Effector memory CD4-positive, alpha-beta T cell (primary cell): Measurements from ENCODE around the gene ELL3.

Experiments
- DNase-seq, 3 donors: peaks; one replicate each; pipeline ENCODE4 v3.0.0-alpha.2; 2020
- H3K27ac ChIP-seq: 2 replicates; pipeline ENCODE4 v1.7.0; 2013; ENCODE audit warnings: mild to moderate bottlenecking, low read length, moderate library complexity; ENCODE audit not compliant: insufficient read depth, poor library complexity, severe bottlenecking
- H3K27me3 ChIP-seq: replicated peaks from 2 replicates; pipeline ENCODE4 v1.7.0; 2013; ENCODE audit warnings: mild to moderate bottlenecking, low read length; ENCODE audit not compliant: insufficient read depth, control insufficient read depth, poor library complexity, severe bottlenecking
- H3K36me3 ChIP-seq: 2 replicates; pipeline ENCODE4 v1.7.0; 2013; ENCODE audit warnings: mild to moderate bottlenecking, low read length, moderate library complexity; ENCODE audit not compliant: control insufficient read depth, insufficient read depth
- H3K4me1 ChIP-seq: 2 replicates; pipeline ENCODE4 v1.7.0; 2013; ENCODE audit warnings: low read length, mild to moderate bottlenecking; ENCODE audit not compliant: control insufficient read depth, insufficient read depth, poor library complexity, severe bottlenecking
- H3K4me3 ChIP-seq: 2 replicates; pipeline ENCODE4 v1.7.0; 2013; ENCODE audit warnings: low read length, low read depth, mild to moderate bottlenecking; ENCODE audit not compliant: insufficient read depth, poor library complexity, severe bottlenecking
- H3K9me3 ChIP-seq: 2 replicates; pipeline ENCODE4 v1.7.0; 2013; ENCODE audit warnings: mild to moderate bottlenecking, low read length, moderate library complexity; ENCODE audit not compliant: control insufficient read depth

ELL3 gene

GRCh38 chr15:43800286-43801141, 23.7 kb upstream of the ELL3 start, which contains the start of gene HYPK:
Gene HYPK (plus strand): TSS chr15:43800599. CDS start chr15:43800623, 24 bp downstream.
- Histone ChIP-seq H3K4me3 (peak within 1 kb of the TSS; percentile 89), H3K9me3 (no peaks in the 10 kb centered on the region), H3K27ac (peak within 1 kb of the TSS; percentile 77), H3K36me3 (peaks cover 48% of the 10 kb centered on the region), H3K4me1 (peaks cover 11% of the 10 kb centered on the region), H3K27me3 (no peaks in the 10 kb centered on the region)
- DNase-seq: peak; percentile 84 to 88 (median 85)

GRCh38 chr15:43799945-43800285, 23.1 kb upstream of the ELL3 start, which contains the start of gene SERINC4:
Gene SERINC4 (minus strand): TSS chr15:43800220. CDS start chr15:43799986, 234 bp downstream.
- Histone ChIP-seq H3K27me3 (no peaks in the 10 kb centered on the region), H3K4me1 (peaks cover 16% of the 10 kb centered on the region), H3K4me3 (peak within 1 kb of the TSS; percentile 89), H3K36me3 (peaks cover 48% of the 10 kb centered on the region), H3K27ac (peak within 1 kb of the TSS; percentile 77), H3K9me3 (no peaks in the 10 kb centered on the region)
- no peak for DNase-seq

- Histone ChIP-seq H3K36me3 (peaks cover 49% of the 10 kb centered on the region), H3K27ac (peak overlapping the region; percentile 77)
Observed at GRCh38 chr15:43799209-43799944, 22.6 kb upstream of the ELL3 start.

DNA sequence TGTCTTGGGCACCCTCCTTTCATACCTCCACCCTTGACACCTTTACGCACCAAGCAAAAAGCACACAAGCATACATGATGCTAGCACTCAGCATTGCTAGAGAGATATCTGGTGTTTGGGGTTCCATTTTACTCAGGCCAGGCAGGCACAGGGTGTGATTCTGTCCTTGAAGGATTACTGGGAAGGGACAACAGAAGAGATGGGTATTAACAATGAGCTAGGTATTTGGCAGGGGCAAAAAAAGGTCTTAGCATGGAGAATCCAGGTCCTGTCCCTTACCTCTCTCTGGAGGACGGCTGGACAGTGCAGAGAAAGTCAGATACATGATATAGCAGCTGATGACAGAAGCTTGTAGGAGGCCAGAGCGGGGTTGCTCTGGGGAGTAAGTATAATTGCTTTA, 19.8 kb upstream of the ELL3 start:
- H3K27ac ChIP-seq: no peak overlapping the region
- H3K36me3 ChIP-seq: peaks cover 46% of the 10 kb centered on the region
- H3K9me3 ChIP-seq: no peaks in the 10 kb centered on the region
- H3K4me3 ChIP-seq: no peak overlapping the region
- no peak for DNase-seq
- H3K27me3 ChIP-seq: no peaks in the 10 kb centered on the region
- peaks cover 27% of the 10 kb centered on the region for H3K4me1 ChIP-seq

More at GRCh38 chr15:43799209-43799944, 22.6 kb upstream of the ELL3 start:
- H3K4me1 ChIP-seq: peaks cover 20% of the 10 kb centered on the region
- H3K27me3 ChIP-seq: no peaks in the 10 kb centered on the region
- DNase-seq: no peak
- H3K4me3 ChIP-seq: no peak overlapping the region
- no peaks in the 10 kb centered on the region for H3K9me3 ChIP-seq

GRCh38 chr15:43795997-43796396, 19.2 kb upstream of the ELL3 start:
- Histone ChIP-seq H3K36me3 (peaks cover 46% of the 10 kb centered on the region), H3K4me3 (no peak overlapping the region), H3K27me3 (no peaks in the 10 kb centered on the region), H3K9me3 (no peaks in the 10 kb centered on the region), H3K4me1 (peaks cover 24% of the 10 kb centered on the region), H3K27ac (no peak overlapping the region)
- no peak for DNase-seq

- H3K36me3 ChIP-seq: peaks cover 46% of the 10 kb centered on the region
Observed at GRCh38 chr15:43795197-43795596, 18.4 kb upstream of the ELL3 start.

GRCh38 chr15:43794269-43795037, 17.7 kb upstream of the ELL3 start:
- Histone ChIP-seq H3K36me3 (peaks cover 42% of the 10 kb centered on the region), H3K27me3 (no peaks in the 10 kb centered on the region), H3K4me1 (peaks cover 17% of the 10 kb centered on the region), H3K27ac (peak overlapping the region; percentile 1), H3K9me3 (no peaks in the 10 kb centered on the region), H3K4me3 (no peak overlapping the region)
- DNase-seq: no peak

More at GRCh38 chr15:43795197-43795596, 18.4 kb upstream of the ELL3 start:
- Histone ChIP-seq H3K27me3 (no peaks in the 10 kb centered on the region), H3K27ac (peak overlapping the region; percentile 1), H3K4me1 (peaks cover 22% of the 10 kb centered on the region), H3K9me3 (no peaks in the 10 kb centered on the region), H3K4me3 (no peak overlapping the region)
- DNase-seq: no peak

DNA sequence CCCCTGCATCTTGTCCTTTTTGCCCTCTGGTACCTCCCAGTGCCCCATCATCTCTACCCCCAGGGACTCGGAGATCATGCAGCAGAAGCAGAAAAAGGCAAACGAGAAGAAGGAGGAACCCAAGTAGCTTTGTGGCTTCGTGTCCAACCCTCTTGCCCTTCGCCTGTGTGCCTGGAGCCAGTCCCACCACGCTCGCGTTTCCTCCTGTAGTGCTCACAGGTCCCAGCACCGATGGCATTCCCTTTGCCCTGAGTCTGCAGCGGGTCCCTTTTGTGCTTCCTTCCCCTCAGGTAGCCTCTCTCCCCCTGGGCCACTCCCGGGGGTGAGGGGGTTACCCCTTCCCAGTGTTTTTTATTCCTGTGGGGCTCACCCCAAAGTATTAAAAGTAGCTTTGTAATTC, 16.9 kb upstream of the ELL3 start:
- Histone ChIP-seq H3K4me1 (peaks cover 17% of the 10 kb centered on the region), H3K27ac (peak overlapping the region; percentile 98), H3K9me3 (no peaks in the 10 kb centered on the region), H3K36me3 (peaks cover 35% of the 10 kb centered on the region), H3K4me3 (peak overlapping the region; percentile 96), H3K27me3 (no peaks in the 10 kb centered on the region)
- DNase-seq: no peak

DNA sequence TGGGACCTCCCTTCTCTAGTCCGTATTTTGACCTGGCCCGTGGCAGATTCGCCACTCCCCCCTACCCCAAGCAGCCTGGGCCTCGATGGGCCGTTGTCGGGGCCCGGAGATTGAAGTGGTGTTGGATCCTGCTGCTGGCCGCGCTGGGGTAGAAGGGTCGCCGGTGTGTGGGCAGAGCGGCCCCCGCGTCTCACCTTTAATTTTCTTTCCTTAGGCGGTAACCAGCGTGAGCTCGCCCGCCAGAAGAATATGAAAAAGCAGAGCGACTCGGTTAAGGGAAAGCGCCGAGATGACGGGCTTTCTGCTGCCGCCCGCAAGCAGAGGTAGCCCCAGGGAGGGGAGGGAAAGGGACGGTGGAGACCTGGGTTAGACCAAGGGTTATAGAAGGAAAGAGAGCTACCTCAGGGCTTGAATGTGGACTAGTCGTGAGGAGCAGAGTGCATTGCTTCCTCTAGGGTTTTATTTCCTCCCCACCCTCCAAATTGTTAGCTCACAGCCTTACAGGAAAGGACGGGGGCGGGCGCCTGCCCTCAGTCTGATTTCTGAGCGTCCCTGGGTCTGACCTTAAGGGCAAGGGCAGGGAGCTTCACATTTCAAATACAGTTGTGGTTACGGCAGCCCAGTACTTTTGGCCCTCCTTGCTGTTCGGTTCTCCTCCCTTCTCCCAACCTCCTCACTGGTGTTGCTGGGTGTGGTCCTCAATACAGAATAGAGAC, 16.2 kb upstream of the ELL3 start:
- H3K27ac ChIP-seq: peak overlapping the region; percentile 98
- peaks cover 17% of the 10 kb centered on the region for H3K4me1 ChIP-seq
- peaks cover 34% of the 10 kb centered on the region for H3K36me3 ChIP-seq
- H3K4me3 ChIP-seq: peak overlapping the region; percentile 96
- no peaks in the 10 kb centered on the region for H3K27me3 ChIP-seq
- no peaks in the 10 kb centered on the region for H3K9me3 ChIP-seq
- no peak for DNase-seq
